ENCODE results near the gene UBA7.
A peak's percentile ranks its signal among the peaks of the same experiment; 100 is the strongest.
"Not testable (repeated sequence)": the region's sequence is repeated elsewhere in the genome, so short reads cannot be mapped to it uniquely, and the experiment has no call there.

UBA7 gene, protein sequence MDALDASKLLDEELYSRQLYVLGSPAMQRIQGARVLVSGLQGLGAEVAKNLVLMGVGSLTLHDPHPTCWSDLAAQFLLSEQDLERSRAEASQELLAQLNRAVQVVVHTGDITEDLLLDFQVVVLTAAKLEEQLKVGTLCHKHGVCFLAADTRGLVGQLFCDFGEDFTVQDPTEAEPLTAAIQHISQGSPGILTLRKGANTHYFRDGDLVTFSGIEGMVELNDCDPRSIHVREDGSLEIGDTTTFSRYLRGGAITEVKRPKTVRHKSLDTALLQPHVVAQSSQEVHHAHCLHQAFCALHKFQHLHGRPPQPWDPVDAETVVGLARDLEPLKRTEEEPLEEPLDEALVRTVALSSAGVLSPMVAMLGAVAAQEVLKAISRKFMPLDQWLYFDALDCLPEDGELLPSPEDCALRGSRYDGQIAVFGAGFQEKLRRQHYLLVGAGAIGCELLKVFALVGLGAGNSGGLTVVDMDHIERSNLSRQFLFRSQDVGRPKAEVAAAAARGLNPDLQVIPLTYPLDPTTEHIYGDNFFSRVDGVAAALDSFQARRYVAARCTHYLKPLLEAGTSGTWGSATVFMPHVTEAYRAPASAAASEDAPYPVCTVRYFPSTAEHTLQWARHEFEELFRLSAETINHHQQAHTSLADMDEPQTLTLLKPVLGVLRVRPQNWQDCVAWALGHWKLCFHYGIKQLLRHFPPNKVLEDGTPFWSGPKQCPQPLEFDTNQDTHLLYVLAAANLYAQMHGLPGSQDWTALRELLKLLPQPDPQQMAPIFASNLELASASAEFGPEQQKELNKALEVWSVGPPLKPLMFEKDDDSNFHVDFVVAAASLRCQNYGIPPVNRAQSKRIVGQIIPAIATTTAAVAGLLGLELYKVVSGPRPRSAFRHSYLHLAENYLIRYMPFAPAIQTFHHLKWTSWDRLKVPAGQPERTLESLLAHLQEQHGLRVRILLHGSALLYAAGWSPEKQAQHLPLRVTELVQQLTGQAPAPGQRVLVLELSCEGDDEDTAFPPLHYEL

GRCh38 chr3:49813497-49814174 lies at the start of gene UBA7:
TSS of gene UBA7 (minus strand) at chr3:49813953. CDS start at chr3:49813787, 166 bp downstream.
- DNase-seq: peak; percentile 53

DNA sequence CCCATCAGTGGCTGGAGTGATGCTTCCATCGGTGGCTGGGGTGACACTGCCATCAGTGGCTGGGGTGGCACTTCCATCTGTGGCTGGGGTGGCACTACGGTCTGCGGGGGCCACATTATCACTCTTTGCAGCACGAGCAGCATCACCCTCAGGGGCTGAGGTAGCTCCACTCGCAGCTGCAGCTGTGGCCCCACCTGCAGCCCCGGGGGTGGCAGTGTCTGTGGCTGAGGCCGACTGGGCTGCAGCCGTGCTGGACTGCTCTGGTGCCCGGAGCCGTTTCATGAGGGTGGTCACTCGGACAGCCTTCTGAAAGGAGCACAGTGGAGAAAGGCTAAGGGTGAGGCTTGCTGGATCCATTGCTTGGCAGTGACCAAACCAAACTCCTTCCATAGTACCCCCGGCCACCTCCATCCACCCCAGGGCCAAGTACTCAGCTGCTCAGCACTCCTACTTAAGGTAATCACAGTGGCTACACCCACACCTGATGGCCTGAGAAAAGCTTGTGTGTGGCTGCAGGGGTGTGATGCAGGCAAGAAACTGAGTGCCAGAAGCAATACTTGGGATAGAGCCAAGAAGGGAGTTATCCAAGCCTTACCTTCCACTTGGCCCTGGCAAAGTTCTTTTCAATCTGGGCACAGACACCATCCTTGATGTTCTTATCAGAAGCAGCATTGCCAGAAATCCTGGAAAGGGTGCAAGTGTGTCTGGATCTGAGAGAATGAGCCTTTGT lies 46.0 kb upstream of the UBA7 start:
- no peak for DNase-seq

DNA sequence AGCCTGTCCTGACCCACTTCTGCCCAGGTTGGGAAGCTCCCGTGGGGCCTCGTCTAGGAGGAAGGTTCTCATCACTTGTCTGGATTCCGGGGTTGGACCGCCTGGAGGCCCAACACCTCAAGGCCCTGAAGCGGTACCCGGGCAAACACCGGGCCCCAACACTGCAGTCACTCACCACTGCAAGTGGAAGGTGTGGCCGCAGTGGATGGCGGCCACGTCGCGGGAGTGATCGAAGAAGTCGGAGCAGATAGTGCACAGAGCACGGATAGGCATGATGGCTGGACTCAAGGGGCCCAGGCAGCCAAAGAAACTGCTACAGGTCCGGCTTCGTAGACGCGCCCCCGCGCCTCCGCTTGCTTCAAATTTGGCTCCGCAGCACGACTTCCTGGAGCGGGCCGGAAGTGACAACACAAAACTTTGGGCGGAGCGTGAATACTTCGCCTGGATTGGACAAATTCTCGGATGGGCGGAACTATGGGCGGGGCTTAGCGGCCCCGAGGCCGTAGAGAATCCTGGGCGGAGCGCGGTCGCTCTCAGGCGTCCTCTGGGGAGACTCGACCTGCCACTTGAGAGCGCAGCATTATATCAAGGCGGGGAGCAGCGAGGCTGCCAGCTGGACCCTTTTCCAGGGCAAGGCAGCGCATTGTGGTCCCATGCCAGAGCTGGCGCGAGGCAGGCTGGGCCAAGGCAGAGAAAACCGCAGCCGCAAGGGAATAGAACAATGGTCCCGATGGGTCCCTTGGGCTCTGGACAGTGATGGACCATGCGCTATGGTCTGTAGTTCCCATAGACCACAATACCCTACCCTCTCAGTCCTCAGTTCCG lies 42.6 kb upstream of the UBA7 start, which contains the start of gene TRAIP:
Gene TRAIP, minus strand, starts transcription at position 384 of the 825 bp plus-strand sequence. Its CDS starts 111 bp downstream, at position 273.
- peak; percentile 98 for DNase-seq

- no peak for DNase-seq
These were observed 41.9 kb upstream of the UBA7 start for GRCh38 chr3:49855662-49856061.

- DNase-seq: no peak
These were observed 31.9 kb upstream of the UBA7 start for GRCh38 chr3:49845694-49846093.

DNA sequence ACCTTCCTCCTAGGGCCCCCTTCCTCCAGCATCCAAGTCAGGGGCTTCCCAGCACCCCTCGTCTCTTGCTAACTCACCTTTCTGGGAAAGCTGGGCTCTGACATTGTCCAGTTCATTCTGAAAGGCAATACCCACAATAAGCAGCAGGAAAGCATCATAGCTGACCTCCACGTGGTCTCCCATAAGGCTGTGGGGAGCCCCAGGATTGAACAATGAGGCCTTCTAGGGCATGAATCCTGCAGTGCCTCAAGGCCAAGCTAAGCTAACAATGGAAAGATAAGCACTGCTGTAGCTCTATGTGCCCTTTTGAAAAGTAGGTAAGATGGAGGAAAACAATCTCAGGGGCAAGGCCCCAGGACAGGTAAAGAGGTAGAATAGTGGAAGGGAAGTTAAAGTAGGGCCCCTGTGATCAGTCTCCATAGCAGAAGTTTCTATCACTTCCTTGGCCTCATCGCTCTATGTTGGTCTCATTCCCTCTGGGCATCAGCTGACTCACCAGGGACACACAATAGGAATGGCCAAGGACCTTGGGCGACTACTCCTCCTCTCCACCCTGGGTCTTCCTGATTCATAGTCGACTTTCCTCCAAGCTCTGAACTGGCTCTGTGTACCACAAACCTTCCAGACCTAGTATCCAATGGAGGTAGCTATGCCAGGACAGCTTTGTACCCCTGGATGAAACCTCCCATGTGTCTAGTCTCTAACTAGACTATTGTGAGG lies 30.9 kb upstream of the UBA7 start:
- no peak for DNase-seq

DNA sequence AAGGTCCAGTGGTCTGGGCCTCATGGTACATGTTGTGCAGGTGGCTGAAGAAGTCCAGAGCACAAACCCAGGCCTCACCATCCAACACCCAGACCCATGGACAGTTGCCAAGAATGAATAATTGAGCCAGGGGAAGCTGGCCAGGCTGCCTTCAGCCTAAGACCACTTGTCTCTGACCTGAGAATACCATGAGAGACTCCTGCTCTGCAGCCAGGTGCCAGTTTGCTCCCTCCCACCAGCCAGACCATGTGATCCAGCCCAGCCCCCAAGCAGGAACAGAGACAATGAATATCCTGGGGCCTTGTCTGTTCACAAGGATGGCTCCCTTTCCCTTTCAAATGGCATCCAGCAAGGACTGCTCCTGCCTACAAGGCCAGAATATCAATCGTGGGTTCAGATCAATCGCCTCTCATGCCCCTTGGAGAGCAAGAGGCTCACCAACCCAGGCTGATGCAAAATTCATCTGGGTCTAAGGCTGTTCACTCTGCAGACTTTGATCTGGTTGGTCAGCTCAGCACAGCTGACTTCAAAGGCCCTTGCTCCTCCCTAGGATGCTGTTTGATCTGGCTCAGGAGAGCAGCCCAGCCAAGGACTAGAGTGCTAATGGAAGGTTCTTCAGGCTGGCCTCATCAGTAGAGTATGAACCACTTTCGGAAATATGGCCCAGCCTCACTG lies 29.2 kb upstream of the UBA7 start:
- no peak for DNase-seq

- DNase-seq: no peak
These were observed 28.1 kb upstream of the UBA7 start for GRCh38 chr3:49841806-49842205.

GRCh38 chr3:49841126-49841696 lies 27.5 kb upstream of the UBA7 start:
- peak; percentile 30 for DNase-seq

DNA sequence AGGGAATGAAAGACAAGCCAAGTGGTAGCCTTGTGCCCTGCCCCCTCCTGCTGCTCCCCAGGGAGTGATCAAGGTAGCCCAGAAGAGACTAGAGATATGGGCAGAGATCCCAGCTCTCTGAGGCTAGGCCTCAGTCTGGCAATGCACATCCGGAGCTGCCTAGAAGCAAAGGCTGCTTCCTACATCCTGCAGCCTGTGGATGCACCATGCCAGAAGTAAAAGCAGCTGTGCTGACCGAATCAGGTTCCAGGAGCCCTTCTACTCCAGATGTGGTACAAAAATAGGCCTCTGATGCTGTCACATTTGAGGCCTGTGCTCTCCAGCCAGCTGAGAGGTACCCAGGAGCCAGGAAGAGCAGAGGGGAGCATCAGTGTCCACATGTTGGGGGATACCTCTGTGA lies 26.6 kb upstream of the UBA7 start:
- no peak for DNase-seq

DNA sequence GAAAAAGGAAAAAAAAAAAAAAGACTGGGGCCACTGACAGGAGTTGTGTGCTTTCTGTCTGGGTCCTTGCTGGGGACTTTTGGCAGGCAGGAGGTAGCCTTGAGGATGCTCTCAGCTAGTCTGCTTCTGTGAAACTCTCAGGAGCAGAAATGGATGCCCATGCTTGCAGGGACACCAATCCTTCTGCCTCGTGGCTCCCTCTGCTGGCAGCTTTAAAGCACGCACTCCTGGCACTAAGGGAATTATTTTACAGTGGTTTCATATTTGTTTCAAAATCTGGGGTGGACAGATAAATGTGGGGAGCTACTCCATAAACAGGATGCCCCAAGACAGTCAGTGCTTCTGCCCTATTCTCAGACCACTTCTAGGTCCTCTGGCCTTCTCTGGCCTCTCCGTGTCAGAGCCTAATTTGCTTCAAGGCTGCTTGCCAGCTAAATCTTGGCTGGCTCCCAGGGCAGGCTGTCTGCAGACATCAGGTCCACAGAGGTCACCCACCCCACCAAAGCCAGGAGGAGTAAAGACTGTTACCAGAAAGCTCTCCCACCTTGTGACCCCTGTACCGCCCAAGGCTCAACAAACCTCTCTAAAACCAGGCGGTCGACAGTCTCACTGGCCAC lies 25.5 kb upstream of the UBA7 start:
- DNase-seq: peak; percentile 85

GRCh38 chr3:49831341-49831740 lies 17.6 kb upstream of the UBA7 start:
- no peak for DNase-seq

- DNase-seq: no peak
These were observed 12.3 kb upstream of the UBA7 start for GRCh38 chr3:49826016-49826415.

- DNase-seq: not testable (repeated sequence)
These were observed 9.4 kb upstream of the UBA7 start for GRCh38 chr3:49823131-49823530.

GRCh38 chr3:49812916-49813496 lies 747 bp downstream of the UBA7 start:
- DNase-seq: no peak

DNA sequence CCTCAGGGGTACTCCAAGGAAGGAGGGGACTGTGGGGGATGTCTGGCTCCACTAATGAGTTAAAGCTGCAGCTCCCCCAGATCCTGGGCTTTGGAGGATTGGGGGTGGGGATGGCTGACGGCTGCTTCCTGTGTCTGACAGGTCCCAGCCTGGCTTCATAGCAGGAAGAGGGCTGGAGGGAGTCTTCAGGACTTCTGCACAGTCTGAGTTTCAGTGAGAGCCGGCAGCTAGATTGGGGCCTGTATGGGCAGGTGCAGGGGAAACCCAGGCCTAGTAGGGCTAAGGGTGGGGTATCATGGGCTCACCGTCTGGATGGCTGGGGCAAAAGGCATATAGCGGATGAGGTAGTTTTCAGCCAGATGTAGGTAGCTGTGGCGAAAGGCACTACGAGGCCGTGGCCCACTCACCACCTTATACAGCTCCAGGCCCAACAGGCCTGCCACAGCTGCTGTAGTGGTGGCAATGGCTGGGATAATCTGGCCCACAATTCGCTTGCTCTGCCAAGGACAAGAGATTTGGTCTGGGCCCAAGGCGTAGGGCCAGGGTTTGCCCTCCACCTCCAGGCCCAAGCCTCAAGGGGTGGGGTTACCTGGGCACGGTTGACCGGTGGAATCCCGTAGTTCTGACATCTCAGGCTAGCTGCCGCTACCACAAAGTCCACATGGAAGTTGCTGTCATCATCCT lies 6.2 kb downstream of the UBA7 start:
- DNase-seq: no peak

- DNase-seq: no peak
These were observed 6.9 kb downstream of the UBA7 start for GRCh38 chr3:49806850-49807249.

Measured in stimulated activated CD8-positive, alpha-beta memory T cell treated with anti-CD3 and anti-CD28 coated beads, Interleukin-4, amount 100 ng/mL, for 48 hours (primary cell).